Ovary (tissue), 9 donors: ENCODE measurements around the gene EVI5. TPM values are rescaled to one million over a fixed set of nuclear protein-coding genes. Genes with fewer than 3 reads are reported as not detected.

ENCODE experiments used
- DNase-seq, 5 donors: peaks; one replicate each; pipeline ENCODE4 v3.0.0-alpha.2; 2019 to 2020
- H3K27ac ChIP-seq, 2 donors: fragments of 200-600 bp; one replicate each; pipeline versions ENCODE4 v1.5.1 to v1.8.0; 2019 to 2022
- H3K27me3 ChIP-seq: fragments of 200-600 bp; one replicate; pipeline ENCODE4 v1.8.0; 2022
- H3K36me3 ChIP-seq: fragments of 200-600 bp; sonication (generic); one replicate; pipeline ENCODE4 v1.5.1; 2019
- H3K4me1 ChIP-seq: one replicate; pipeline ENCODE4 v1.8.1; 2013; ENCODE audit warnings: mild to moderate bottlenecking, moderate library complexity; ENCODE audit not compliant: insufficient read depth
- H3K4me3 ChIP-seq: fragments of 200-600 bp; sonication (generic); one replicate; pipeline ENCODE4 v1.5.1; 2017
- H3K9me3 ChIP-seq, 2 donors: fragments of 200-600 bp in 1 of 2; sonication (generic) in 1 of 2; one replicate each; pipeline versions ENCODE4 v1.5.1 to v1.8.1; 2013 to 2019; ENCODE audit warnings: mild to moderate bottlenecking in 1 of 2, moderate library complexity in 1 of 2
- EP300 ChIP-seq: sonication (generic); formaldehyde crosslinking; IDR thresholded peaks from one replicate; pipeline ENCODE4 v1.6.1; 2017; ENCODE audit warnings: antibody characterized with exemption
- POLR2A ChIP-seq: fragments of 450-650 bp; IDR thresholded peaks from one replicate; pipeline ENCODE4 v1.6.1; 2017; ENCODE audit warnings: antibody characterized with exemption, mild to moderate bottlenecking, moderate library complexity
- WGBS, 3 donors: extraction: QIAGEN DNeasy Blood & Tissue Kit in 1 of 3; methylation state at CpG; one replicate each; pipeline versions ENCODE4 v1.1.5 to v1.1.7; 2013 to 2017; 5-methylcytosine and 5-hydroxymethylcytosine counted together
- intact Hi-C, 4 donors: fragments of 100-400 bp; cut with DNase I; formaldehyde crosslinking; loops; one replicate each; pipeline versions ENCODE4 v1.11.0 to v1.15.1; 2022 to 2023
- polyA plus RNA-seq, 2 donors: library from polyadenylated mRNA; stranded (reverse); fragments of 200-250 nt in 1 of 2; fragments of 350-450 nt in 1 of 2; fragmentation: Illumina TruSeq in 1 of 2; extraction: RNeasy Lipid Tissue Mini Kit (QIAGEN cat#74804) in 1 of 2; gene quantifications; one replicate each; pipeline ENCODE4 v1.2.3, GENCODE V29; 2013 to 2014
- total RNA-seq, 7 donors: library from RNA; depleted of rRNA in 2 of 7; stranded (reverse); fragments of >200 nt in 2 of 7; fragmentation: NEBNext Ultra II Directional in 3 of 7; extraction: Animal tissue kit (Norgen Biotek cat#: 25700) in 3 of 7; gene quantifications; one replicate each; pipeline versions ENCODE4 v1.1.0 to v1.2.4, GENCODE V29; 2016 to 2023
- TF ChIP-seq, protein P1 (sequence below), 3 donors: fragments of 450-650 bp in 2 of 3; fragments of 200-600 bp in 1 of 3; IDR thresholded peaks; one replicate each; pipeline versions ENCODE4 v1.5.1 to v1.8.0; 2016 to 2022; ENCODE audit warnings: antibody characterized with exemption in 3 of 3, mild to moderate bottlenecking in 1 of 3
- donor health status: DM: no; HTN: no; CAD: no; lungs with moderate emphysema.
- donor health status: DM: no; HTN: no; CAD: no.
- donor health status: Bipolar disorder and iron deficiency.
- donor health status: DM: yes; HTN: yes; CAD: no.
- donor health status: DM: no; HTN: no; CAD: no.
- donor health status: DM: yes; HTN: yes; CAD: no.

EVI5 gene
- total and polyA plus RNA-seq, 9 donors = 4.4 to 36.7 (median 23.7) TPM

DNA sequence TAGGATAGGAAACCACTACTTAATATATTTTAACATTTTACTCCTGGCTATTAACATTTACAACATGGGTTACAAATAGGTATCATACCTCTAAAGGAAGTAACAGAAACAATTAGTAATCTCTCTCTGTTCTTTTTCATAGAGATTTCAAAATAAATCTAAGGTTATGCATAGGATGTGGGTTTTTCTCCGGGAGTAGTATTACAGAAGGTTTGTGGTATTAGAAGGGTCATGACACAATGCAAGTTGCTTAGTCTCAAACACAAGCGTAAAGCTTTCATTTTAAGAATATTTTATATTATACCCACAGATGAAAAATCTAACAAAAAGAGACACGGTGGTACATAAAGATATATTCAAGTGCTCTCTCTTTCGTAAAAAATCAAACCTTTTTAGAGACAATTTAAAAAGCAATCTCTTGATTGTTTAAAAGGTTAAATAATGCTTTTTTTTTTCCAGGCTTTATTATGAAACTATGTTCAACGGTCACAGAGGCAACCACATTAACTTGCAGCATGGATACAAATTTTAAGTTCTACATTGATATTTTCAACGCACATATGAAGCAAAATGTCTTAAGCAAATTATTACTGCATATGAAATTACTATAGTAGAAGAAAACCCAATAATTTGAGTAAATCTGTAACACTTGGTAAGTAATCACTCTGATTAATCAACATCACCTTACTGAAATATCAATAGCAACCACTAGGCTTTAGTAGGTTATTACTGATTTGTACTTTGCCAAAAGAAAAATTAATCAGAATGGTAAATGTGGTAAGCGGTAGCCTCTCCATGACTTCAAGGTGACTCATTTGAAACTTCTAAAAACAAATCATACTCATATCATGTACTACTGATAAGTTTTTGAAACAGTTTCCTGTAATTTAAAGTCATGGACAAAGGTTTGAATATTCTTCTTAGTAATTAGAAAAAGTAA, 200.8 kb downstream of the EVI5 start:
- H3K9me3 ChIP-seq = peaks cover 0 to 2% of the 10 kb centered on the region in 2 donors
- H3K27ac ChIP-seq = no peak overlapping the region
- no peak for DNase-seq
- WGBS, 3 donors = 71 to 75% (median 72%) methylated on average over 7 of the region's 7 CpGs
- no peak for TF ChIP-seq EP300
- TF ChIP-seq, protein P1, sequence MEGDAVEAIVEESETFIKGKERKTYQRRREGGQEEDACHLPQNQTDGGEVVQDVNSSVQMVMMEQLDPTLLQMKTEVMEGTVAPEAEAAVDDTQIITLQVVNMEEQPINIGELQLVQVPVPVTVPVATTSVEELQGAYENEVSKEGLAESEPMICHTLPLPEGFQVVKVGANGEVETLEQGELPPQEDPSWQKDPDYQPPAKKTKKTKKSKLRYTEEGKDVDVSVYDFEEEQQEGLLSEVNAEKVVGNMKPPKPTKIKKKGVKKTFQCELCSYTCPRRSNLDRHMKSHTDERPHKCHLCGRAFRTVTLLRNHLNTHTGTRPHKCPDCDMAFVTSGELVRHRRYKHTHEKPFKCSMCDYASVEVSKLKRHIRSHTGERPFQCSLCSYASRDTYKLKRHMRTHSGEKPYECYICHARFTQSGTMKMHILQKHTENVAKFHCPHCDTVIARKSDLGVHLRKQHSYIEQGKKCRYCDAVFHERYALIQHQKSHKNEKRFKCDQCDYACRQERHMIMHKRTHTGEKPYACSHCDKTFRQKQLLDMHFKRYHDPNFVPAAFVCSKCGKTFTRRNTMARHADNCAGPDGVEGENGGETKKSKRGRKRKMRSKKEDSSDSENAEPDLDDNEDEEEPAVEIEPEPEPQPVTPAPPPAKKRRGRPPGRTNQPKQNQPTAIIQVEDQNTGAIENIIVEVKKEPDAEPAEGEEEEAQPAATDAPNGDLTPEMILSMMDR (IDR thresholded peaks at IDR 0.05) = no peak
- no peak for TF ChIP-seq POLR2A
- no peaks in the 10 kb centered on the region for H3K27me3 ChIP-seq
- no peaks in the 10 kb centered on the region for H3K4me1 ChIP-seq
- H3K4me3 ChIP-seq = no peak overlapping the region
- intact Hi-C loops = no loop called here
- no peaks in the 10 kb centered on the region for H3K36me3 ChIP-seq

DNA sequence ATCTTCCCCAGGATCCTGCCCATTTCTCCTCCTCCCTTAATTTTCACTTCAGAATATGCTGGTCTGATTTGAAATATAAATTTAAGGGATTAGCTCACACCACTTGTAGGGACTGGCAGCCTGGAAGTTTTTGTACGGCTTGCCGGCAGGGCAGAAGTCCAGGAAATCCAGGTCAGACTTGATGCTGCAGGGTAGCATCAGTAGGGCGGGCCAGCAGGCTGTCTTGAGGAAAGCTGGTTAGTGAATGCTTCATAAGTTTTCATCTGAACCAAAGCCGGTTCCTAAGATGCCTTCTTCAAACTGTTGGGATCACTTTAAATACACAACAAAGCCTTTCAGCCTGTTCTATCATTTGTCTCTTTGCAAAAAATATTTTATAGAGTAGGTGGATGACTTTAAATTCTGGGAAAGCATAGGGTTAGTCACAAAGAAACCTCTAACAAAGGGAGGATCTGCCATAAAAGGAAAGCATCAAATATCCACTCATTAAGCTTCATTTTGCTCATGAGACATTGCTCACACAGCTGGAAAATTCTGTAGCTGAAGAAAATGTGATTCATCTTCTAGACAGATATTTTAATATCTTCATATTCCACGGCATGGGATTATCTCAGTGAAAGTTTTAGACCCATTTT, 207.5 kb downstream of the EVI5 start:
- 67 to 76% (median 69%) methylated on average over 5 of the region's 5 CpGs for WGBS, 3 donors
- Histone ChIP-seq H3K4me1 (no peaks in the 10 kb centered on the region), H3K27me3 (no peaks in the 10 kb centered on the region), H3K9me3 (no peaks in the 10 kb centered on the region), H3K36me3 (no peaks in the 10 kb centered on the region), H3K4me3 (no peak overlapping the region), H3K27ac (no peak overlapping the region)
- DNase-seq = no peak
- intact Hi-C loops = no loop called here
- TF ChIP-seq POLR2A = no peak
- TF ChIP-seq EP300 = no peak
- TF ChIP-seq, protein P1 (IDR thresholded peaks at IDR 0.05) = no peak

DNA sequence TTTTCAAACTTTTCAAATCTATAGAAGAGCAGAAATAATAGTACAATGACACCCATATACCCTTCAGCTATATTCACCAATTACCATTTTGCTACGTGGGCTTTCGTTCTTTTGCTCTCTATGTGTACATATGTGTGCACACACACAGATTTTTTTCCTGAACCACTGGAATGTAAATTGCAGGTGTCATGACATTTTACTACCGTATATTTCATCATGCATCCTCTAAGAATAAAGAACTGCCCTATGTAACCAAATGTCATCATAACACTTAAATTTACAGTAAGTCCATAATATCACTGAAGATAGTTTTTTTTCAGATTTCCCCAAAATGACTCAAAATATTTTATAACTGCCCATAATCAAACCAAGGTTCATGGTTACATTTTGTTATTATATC, 209.8 kb downstream of the EVI5 start:
- intact Hi-C loops = no loop called here
- no peaks in the 10 kb centered on the region for H3K9me3 ChIP-seq
- H3K4me1 ChIP-seq = no peaks in the 10 kb centered on the region
- no peaks in the 10 kb centered on the region for H3K27me3 ChIP-seq
- 93 to 96% (median 93%) methylated on average over 3 of the region's 3 CpGs for WGBS, 3 donors
- TF ChIP-seq EP300 = no peak
- no peak for TF ChIP-seq POLR2A
- TF ChIP-seq, protein P1 (IDR thresholded peaks at IDR 0.05) = no peak
- DNase-seq = no peak
- H3K27ac ChIP-seq = no peak overlapping the region
- H3K36me3 ChIP-seq = no peaks in the 10 kb centered on the region
- H3K4me3 ChIP-seq = no peak overlapping the region

DNA sequence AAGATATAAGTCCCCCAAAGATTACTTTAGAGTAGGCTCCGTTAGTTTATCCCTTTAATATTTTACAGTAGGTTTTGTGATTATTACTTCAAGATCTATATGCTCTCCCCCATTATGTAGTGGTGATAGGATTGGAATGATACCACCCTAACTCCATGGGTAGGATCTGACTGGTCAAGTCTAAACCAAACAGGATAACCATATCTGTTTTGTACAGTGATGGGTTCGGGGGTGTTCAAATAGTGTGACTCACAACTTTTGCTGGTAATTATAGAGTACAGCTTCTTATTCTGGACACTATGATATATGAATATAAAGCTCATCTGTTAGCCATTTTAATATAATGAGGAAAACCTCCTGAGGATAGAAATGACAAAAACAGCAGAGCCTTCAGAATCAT, 212.4 kb downstream of the EVI5 start:
- H3K27me3 ChIP-seq = no peaks in the 10 kb centered on the region
- H3K36me3 ChIP-seq = no peaks in the 10 kb centered on the region
- H3K4me1 ChIP-seq = no peaks in the 10 kb centered on the region
- no peak for TF ChIP-seq EP300
- no peaks in the 10 kb centered on the region for H3K9me3 ChIP-seq
- WGBS, 3 donors = 48 to 75% (median 48%) methylated on average over 2 of the region's 2 CpGs
- DNase-seq = no peak
- no peak overlapping the region for H3K27ac ChIP-seq
- intact Hi-C loops = no loop called here
- H3K4me3 ChIP-seq = no peak overlapping the region

DNA sequence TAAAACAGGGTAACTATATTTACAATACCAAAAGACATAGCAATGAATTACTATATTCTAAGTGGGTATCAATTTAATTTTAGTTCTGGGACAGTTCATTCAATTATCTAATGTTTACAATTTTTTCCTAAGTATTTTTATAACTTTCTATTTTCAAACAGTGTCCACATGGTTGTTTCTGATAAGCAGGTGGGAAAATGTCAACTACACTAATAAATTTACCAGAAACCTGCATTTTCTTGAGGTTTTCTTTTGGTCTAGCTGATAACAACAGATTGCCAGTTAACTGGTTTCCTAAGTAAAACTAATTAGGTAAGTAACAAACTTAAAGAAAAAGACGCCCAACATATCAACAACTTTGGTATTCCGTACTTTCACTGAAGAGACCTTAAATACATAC, 213.3 kb downstream of the EVI5 start:
- no peaks in the 10 kb centered on the region for H3K9me3 ChIP-seq
- 92 to 96% (median 94%) methylated on average over 2 of the region's 2 CpGs for WGBS, 3 donors
- no peaks in the 10 kb centered on the region for H3K27me3 ChIP-seq
- H3K4me1 ChIP-seq = no peaks in the 10 kb centered on the region
- no peaks in the 10 kb centered on the region for H3K36me3 ChIP-seq
- H3K27ac ChIP-seq = no peak overlapping the region
- TF ChIP-seq EP300 (no peak), POLR2A (no peak)
- TF ChIP-seq, protein P1 (IDR thresholded peaks at IDR 0.05) = no peak
- intact Hi-C loops = no loop called here
- DNase-seq = no peak
- no peak overlapping the region for H3K4me3 ChIP-seq
